ENCODE data around the gene UBE2G2. TPM values are rescaled to one million over a fixed set of nuclear protein-coding genes. Genes with fewer than 3 reads are reported as not detected.

The UBE2G2 gene
- total RNA-seq = 10 to 100 TPM; 62.0 to 83.0 TPM
- long read RNA-seq, full-length matches to known transcripts = 82 of 103 reads
- long read RNA-seq, partial matches to known transcripts = 1 of 103 reads
- long read RNA-seq, other reads (novel, unspliced or antisense) = 20 of 103 reads

GRCh38 chr21:44801468-44802395, at the start of gene UBE2G2:
UBE2G2 (minus strand) TSS chr21:44801820; CDS start chr21:44801748, 72 bp downstream.
- ATAC-seq = peak; percentile 98
- intact Hi-C loops (cut with DNase I) = loop anchor here (2.0 to 5.0 kb wide), 3 partner anchors 73 to 131 kb away; no protein-coding TSS in a partner anchor
- DNase-seq = peak; percentile 85

DNA sequence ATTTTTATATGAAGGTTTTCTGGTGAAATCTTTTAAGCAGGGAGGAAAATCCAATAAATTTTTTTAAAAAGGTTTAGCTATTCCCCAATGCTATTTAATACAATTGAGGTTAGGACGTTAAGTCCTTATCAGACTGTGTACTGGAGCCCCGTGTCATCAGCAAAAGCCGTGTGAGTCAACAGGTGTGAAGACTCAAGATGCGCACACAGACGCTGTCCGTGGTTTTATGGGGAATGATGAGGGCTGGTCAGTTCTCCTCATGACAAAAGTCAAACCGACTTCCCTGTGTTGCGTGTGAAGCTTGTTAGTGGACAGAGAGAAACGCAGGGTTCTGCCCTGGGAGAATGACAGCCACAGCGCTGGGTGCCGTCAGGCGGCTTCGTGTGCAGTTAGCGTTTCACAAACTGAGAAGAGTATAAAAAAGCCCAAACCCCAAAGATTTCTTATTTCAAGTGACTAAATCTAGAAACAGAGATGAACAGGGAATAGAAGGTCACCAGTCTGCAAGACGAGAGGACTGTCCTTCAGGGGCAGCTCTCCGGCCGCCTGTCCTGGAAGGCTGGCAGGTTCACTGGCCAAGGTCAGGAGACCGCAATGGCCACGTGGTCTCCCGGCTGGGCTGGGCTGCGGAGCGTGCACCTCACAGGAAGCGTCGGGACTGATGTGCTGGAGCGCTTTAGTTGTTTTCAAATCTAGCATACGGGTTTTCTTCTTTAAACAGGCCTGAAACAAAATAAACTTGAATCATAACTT, 49.5 kb upstream of the UBE2G2 start:
- no peak for DNase-seq
- no peak for ATAC-seq
- intact Hi-C loops (cut with DNase I) = no loop called here

DNA sequence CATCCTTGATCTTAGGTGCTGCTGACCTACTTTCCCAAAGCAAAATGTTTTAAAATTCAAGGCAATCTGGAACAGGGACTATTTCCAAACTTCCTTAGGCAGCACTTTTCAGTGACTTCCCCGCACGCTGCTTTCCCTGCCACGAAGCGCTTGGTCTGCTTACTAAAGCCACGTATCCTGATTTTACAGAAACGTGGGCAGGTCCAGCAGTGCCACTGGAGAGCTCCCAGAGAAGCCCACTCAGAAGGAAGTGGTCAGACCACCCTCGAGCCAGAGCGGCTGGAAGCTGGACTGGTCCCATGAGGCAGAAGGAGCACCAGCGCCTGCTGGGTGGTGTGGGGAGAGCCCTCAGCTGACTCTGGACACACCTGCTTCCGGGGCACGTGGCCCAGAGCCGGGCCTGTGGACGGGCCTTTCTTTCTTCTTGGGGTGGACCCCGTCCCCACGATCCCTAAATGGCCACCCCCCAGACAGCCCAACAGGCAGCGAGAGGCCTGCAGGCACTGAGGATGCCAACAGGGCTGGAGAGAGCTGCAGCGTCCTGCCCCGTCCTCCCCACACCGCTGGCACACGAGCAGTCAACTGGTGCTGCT, 48.7 kb upstream of the UBE2G2 start:
- ATAC-seq = no peak
- DNase-seq = no peak
- intact Hi-C loops (cut with DNase I) = no loop called here

GRCh38 chr21:44849616-44850130, 48.1 kb upstream of the UBE2G2 start:
- ATAC-seq (no peak), DNase-seq (no peak)
- intact Hi-C loops (cut with DNase I) = no loop called here

DNA sequence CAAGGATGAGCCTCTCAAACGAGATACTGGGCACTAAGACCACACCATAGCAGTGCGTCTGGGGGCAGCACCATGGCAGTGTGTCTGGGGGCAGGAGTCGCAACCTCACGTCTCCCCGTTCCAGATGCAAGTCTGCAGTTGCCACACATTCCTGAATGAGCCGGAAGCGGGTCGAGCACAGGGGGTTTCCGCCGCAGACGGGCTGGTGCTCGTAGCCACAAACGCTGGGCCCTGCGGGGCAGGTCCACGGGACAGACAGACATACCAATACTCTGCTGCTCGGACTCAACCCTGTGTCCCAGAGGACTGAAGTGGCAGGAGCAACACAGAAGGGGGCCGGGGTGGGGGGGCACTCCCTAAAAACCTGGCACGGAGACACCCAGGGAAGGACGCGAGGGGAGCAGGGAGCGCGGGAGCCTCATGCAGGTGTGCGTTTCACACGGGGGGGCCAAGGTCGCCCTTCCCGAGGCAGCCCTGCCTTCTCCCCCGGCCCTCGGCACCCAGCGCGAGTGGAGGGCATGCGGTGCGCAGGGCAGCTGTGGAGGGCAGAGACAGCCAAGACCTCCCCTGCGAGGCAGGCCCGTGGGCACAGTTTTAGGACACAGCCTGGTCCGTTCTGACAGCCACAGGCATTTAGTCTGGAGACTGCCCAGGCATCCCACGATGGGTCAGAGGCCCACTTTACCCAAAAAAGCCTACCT, 47.4 kb upstream of the UBE2G2 start:
- intact Hi-C loops (cut with DNase I) = no loop called here

GRCh38 chr21:44847261-44848056, 45.8 kb upstream of the UBE2G2 start:
- ATAC-seq (peak in 1 of 2 donors; percentile 2), DNase-seq (no peak)
- intact Hi-C loops (cut with DNase I) = no loop called here

More for the DNA sequence above, 47.4 kb upstream of the UBE2G2 start:
- no peak for ATAC-seq
- DNase-seq = no peak

- ATAC-seq (peak; percentile 48 to 61), DNase-seq (peak; percentile 71)
- intact Hi-C loops (cut with DNase I) = no loop called here
Measured at GRCh38 chr21:44846485-44847260, 45.1 kb upstream of the UBE2G2 start.

- intact Hi-C loops (cut with DNase I) = no loop called here
- ATAC-seq (no peak), DNase-seq (no peak)
Measured at GRCh38 chr21:44846224-44846484, 44.5 kb upstream of the UBE2G2 start.

DNA sequence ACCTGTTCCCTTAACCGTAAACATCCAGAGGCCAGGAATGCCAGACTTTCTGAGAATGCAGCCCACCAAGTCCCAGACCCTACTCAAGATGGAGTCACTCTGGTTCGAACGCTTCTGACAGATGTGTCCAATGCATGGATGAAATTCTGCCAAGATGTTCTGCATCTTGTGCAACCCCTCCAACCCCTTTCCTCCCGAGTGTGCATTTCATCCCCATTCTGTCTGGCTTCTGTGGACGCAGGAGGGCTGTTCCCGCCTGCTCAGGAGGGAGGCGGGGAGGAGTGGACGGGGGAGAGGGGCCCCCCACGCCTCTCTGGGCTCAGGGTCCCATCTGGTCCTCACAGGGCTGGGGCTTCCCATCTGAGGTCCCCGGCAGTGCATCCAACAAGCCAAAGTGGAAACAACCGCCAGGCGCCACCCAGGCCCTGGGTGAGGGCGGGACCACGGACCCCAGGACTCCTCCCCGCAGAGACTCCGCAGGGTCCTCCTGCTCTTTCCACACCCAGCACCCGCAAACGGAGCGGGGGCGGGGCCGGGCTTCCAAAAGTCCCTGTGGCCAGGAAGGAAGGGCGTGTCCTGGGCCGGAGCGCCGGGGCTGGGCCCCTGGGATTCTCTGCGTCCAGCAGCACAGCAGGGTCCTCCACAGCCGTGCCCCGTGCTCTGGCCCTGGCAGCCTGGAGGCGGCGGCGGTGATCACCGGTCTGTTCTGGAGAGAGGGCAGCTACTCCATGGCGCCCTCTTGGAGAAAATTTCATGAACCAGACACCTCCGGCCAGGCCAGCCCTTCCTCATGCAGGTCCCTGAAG, 44.0 kb upstream of the UBE2G2 start:
- DNase-seq (peak; percentile 85), ATAC-seq (peak; percentile 74 to 82)
- intact Hi-C loops (cut with DNase I) = no loop called here

DNA sequence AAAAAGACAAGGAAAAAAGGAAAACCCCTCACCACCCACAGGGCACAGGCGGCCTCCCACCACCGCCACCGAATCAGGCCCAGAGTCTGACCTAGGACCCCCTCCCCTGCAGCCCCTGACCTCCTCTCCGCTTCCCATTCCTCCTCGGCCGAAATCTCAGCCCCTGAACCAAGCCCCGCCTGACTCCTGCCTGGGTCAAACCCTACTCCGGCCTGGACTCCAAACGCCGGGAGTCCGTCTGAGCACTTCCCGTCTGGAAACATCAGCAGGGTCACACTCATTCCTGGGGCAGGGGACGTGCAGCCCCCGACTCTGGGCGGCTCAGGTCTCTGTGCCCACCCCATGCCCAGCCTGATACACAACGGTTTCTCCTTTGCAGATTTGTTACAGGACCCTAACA, 42.6 kb upstream of the UBE2G2 start:
- no peak for DNase-seq
- ATAC-seq = no peak

DNA sequence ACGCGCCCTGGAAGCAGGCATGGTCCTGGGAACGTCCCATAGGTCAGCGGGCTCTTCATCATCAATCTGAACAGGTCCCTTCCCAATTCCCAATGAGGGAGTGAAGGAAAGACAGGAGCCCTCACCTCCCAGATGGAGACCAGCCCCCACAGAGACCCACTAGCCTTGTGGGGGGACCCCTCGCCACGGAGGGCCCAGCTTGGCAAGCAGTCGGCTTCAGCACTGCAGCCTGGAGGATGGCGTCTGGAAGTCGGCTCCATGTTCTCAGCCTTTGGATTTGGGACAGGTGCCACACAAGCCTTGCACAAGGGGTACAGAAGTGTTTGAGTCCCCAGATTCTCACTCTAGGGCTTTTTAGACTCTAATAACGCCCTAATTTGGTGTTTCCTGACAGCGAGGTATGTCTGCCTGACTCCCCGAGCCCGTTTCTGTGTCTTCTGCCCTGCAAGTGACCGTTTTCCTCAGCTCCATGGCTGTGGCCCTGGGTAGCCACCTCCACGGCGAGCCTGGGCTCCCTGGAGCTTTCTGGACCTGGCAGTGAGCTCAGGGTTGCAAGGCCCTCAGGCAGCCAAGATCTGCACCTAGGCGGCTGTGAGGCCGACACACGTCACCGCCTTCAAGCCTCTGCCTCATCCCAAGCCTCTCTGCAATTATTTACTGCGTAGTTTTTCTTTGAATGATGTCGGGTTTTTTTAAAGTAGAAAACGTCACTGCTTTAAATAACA, 41.3 kb upstream of the UBE2G2 start:
- intact Hi-C loops (cut with DNase I) = no loop called here
- ATAC-seq (no peak), DNase-seq (no peak)

More for the DNA sequence above, 42.6 kb upstream of the UBE2G2 start:
- intact Hi-C loops (cut with DNase I) = no loop called here

- intact Hi-C loops (cut with DNase I) = no loop called here
- no peak for DNase-seq
- ATAC-seq = no peak
Measured at GRCh38 chr21:44842087-44842486, 40.5 kb upstream of the UBE2G2 start.

GRCh38 chr21:44840771-44841170, 39.2 kb upstream of the UBE2G2 start:
- intact Hi-C loops (cut with DNase I) = no loop called here
- DNase-seq (no peak), ATAC-seq (no peak)

- no peak for ATAC-seq
- intact Hi-C loops (cut with DNase I) = no loop called here
Measured at GRCh38 chr21:44838951-44839350, 37.3 kb upstream of the UBE2G2 start.

GRCh38 chr21:44838039-44838895, 36.6 kb upstream of the UBE2G2 start:
- no peak for ATAC-seq
- intact Hi-C loops (cut with DNase I) = no loop called here
- DNase-seq = no peak

More at GRCh38 chr21:44838951-44839350, 37.3 kb upstream of the UBE2G2 start:
- DNase-seq = no peak
